ENCODE data around the gene ZNF771. TPM values are rescaled to one million over a fixed set of nuclear protein-coding genes. Genes with fewer than 3 reads are reported as not detected.

ZNF771 gene
- total RNA-seq, 1 experiment from 2014 or later, result 28.5 TPM

DNA sequence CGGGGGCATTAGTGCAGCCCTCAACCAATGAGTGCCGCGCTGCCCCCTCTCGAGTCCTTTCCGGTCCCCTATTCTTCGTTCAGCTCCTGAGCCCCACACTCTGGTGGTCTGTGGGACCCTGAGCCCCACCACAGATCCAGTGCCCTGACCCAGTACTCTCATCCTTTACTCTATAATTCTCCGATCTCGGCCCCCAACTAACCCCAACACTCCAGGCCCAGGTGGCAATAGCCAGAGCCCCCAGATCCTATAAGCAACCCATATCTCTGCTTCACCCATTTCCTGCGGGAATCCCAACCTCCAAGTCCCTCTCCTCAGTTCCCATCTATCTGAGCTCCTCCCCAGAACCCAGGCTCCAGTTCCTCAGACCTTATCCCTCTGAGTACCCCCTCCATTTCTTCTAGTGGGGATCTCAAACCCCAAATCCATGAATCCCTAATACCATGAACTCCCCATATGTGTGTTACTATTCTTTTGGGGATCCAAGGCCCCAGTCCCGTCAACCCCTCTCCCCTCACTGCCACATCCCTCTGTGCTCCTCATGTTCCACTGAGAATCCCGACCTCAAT, 36.1 kb upstream of the ZNF771 start:
- no peaks in the 10 kb centered on the region for H3K9me3 ChIP-seq
- H3K36me3 ChIP-seq, result peaks cover 20% of the 10 kb centered on the region
- H3K27me3 ChIP-seq, result no peaks in the 10 kb centered on the region
- H3K4me3 ChIP-seq, result peak overlapping the region; percentile 47
- DNase-seq, result no peak

DNA sequence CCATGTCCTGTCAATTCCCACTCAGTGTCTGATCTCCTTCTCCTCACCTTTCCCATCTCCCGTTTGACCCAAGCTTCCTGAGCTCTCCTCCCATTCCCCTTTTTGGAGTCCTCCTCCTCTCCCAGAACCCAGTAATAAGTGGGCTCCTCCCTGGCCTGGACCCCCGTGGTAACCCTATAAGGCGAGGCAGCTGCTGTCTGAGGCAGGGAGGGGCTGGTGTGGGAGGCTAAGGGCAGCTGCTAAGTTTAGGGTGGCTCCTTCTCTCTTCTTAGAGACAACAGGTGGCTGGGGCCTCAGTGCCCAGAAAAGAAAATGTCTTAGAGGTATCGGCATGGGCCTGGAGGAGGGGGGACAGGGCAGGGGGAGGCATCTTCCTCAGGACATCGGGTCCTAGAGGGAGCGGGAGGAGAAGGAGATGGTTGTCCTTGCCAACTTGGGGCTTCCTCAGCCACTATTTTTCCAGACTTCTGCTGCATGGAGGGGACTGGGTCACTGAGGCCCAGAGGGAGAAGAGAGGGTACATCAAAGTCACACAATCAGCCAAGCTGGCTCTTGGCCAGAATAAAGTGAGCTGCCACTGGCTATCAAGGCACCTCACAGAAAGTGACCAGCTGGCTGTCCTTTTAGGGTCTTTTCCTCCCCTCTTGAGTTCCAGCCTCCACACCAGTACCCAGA, 35.2 kb upstream of the ZNF771 start:
- no peaks in the 10 kb centered on the region for H3K9me3 ChIP-seq
- H3K4me3 ChIP-seq, result no peak overlapping the region
- no peaks in the 10 kb centered on the region for H3K27me3 ChIP-seq
- DNase-seq, result no peak
- peaks cover 12% of the 10 kb centered on the region for H3K36me3 ChIP-seq

DNA sequence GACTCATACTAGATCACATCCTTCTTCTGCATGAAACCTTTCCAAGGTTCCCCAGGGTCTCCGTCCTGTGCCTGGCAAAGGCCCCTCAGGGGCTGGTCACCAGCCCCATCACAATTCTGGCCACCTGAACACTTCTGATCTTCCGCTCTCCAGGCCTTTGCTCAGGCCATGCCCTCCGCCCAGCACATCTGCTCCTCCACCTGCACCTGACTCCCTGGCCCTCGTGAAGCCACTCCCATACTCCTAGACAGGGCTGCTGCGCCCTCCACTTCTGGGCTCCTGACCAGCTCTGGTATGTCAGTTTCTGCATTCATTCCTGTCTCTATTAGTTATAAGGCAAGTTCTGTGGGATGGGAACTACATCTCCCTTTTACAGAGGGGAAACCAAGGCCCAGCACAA, 34.7 kb upstream of the ZNF771 start:
- Histone ChIP-seq H3K4me3 (no peak overlapping the region), H3K27me3 (no peaks in the 10 kb centered on the region), H3K36me3 (peaks cover 6% of the 10 kb centered on the region), H3K9me3 (no peaks in the 10 kb centered on the region)
- no peak for DNase-seq

DNA sequence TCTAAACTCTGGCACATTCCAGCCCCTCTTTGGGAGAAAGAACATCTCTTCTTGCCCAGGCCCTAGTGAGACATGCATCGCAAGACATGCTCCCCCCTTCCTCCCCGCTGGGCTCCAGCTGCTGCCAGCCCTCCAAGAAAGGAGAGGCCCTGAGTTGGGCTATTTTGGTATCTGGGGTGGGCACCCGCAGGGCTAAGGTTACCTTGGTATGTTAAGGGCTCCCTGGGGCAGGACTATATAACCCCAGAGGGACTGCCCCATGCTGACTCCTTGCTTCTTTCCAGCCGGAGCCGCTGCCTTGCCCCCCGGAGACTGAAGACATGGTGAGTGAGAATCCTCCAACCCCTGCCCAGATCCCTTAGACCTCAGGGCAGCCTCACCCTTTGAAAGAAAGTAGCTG, 32.9 kb upstream of the ZNF771 start, which contains the start of gene MYL11:
TSS of gene MYL11 (plus strand) at position 265 of the 400 bp plus-strand sequence. CDS start at position 321, 56 bp downstream.
- H3K36me3 ChIP-seq, result no peaks in the 10 kb centered on the region
- H3K4me3 ChIP-seq, result no peak within 1 kb of the TSS
- H3K27me3 ChIP-seq, result no peaks in the 10 kb centered on the region
- no peaks in the 10 kb centered on the region for H3K9me3 ChIP-seq
- DNase-seq, result no peak

DNA sequence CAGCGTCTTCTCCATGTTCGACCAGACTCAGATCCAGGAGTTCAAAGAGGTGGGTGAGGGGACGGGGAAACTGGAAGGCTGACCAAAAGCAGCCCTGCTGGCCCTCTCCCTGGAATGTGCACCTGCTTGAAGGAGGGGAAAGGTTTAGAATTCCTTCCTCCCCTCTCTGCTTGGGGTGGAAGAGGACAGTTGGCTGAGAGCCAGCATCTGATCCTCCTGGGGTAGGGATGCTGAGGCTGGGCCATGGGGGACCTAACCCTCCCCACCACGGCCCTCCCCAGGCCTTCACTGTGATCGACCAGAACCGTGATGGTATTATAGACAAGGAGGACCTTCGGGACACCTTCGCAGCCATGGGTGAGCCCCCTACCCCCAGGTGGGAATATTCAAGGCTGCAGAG, 31.5 kb upstream of the ZNF771 start:
- no peaks in the 10 kb centered on the region for H3K27me3 ChIP-seq
- no peaks in the 10 kb centered on the region for H3K9me3 ChIP-seq
- no peak for DNase-seq
- H3K4me3 ChIP-seq, result no peak overlapping the region
- peaks cover 2% of the 10 kb centered on the region; the same call in 1 of the 2 replicates for H3K36me3 ChIP-seq

DNA sequence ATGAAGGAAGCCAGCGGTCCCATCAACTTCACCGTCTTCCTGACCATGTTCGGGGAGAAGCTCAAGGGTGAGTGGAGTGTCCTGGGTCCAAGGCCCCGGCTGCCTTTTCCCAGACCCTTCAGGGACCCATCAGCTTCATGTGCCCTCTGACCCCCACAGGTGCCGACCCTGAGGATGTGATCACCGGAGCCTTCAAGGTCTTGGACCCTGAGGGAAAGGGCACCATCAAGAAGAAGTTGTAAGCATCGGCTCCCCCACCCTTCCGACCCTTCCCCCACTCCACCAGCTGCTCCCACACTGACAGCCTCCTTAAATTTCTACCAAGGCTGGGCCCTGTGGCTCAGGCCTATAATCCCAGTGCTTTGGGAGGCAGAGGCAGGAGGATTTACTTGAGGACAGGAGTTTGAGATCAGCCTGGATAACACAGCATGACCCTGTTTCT, 30.9 kb upstream of the ZNF771 start:
- H3K9me3 ChIP-seq, result no peaks in the 10 kb centered on the region
- DNase-seq, result no peak
- H3K36me3 ChIP-seq, result peaks cover 2% of the 10 kb centered on the region; the same call in 1 of the 2 replicates
- H3K27me3 ChIP-seq, result no peaks in the 10 kb centered on the region
- no peak overlapping the region for H3K4me3 ChIP-seq

DNA sequence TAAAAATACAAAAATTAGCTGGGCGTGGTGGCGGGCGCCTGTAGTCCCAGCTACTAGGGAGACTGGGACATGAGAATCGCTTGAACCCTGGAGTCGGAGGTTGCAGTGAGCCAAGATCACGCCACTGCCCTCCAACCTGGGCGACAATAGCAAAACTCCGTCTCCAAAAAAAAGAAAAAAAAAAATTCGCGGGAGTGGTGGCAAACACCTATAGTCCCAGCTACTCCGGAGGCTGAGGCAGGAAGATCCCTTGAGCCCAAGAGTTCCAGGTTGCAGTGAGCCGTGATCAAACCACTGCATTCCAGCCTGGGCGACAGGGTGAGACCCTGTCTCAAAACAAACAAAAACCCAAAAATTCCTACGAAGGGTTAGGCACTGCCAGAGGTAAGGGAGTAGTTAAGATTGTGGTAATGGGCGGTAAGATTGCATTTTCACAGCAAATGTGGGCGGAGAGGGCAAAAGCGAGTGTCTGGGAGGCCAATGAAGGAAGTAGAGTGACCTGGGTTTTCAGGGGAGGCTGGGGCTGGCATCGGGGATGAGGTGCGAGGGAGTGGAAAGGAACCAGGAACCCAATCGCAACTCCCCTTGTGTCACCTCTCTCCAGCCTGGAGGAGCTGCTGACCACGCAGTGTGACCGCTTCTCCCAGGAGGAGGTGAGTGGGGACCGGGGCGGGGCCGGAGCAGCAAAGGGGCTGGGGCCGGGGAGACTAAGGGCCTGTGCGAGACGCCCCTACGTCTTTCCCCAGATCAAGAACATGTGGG, 30.2 kb upstream of the ZNF771 start:
- Histone ChIP-seq H3K36me3 (peaks cover 2% of the 10 kb centered on the region; the same call in 1 of the 2 replicates), H3K4me3 (peak overlapping the region; percentile 62), H3K9me3 (no peaks in the 10 kb centered on the region), H3K27me3 (no peaks in the 10 kb centered on the region)
- DNase-seq, result no peak

DNA sequence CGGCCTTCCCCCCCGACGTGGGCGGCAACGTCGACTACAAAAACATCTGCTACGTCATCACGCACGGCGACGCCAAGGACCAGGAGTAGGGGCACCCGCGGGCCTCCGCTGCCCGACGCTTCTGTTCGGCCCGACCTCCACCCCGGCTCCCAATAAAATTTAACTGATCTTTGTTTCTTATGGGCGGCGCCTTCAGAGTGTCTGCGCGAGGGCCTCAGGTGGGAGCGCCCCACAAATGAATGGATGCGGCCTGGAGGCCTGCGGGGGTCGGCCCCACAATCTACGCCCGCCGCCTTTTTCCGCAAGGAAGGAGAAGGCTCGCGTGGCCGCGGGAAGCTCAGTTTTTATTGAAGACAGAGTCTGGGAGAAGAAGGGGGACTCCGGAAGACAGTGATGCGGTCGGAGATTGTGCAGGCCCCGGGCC, 29.6 kb upstream of the ZNF771 start:
- no peaks in the 10 kb centered on the region for H3K27me3 ChIP-seq
- DNase-seq, result peak; percentile 95
- H3K36me3 ChIP-seq, result peaks cover 2% of the 10 kb centered on the region; the same call in 1 of the 2 replicates
- H3K9me3 ChIP-seq, result no peaks in the 10 kb centered on the region
- H3K4me3 ChIP-seq, result peak overlapping the region; percentile 62

DNA sequence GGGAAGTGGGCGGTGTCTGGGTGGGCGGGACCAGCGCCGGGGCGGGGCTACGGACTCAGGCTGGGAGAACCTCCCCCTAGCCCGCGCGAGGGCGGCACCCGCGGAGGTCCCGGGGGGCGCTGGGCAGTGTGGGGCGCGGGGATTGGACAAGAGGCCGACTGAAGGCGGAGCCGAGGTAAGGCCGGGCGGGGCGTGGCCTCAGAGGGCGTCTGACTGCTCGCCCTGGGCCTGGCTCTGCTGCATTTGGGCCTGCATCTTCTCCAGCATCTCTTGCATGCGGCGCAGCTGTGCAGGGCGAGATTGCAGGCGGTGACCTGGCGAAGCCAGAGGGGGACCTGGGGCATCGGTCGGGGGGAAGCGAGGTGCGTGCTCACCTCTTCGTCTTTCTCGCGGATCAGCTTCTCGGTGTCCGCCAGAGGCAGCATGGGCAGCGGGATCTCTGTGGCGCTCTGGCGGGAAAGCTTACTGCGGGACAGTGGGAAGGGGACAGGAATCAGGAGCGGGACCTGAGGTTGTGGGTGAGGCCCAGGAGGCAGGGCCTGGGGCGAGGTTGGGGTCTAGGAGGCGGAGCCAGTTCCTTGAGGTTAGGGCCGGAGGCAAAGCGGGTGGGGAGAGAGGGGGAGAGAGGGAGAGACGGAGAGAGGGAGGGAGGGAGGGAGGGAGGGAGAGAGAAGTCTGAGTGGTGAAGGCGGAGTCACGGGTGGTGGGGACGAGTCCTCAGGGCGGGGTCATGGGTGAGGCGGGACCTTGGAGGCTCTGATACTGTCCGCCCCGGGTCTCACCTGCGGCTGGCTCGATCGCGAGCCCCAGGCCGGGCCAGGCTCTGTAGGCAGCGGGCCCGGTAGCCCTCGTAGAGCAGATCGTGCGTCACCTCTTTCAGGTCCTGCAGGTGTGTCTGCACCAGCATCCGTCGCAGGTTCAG, 28.9 kb upstream of the ZNF771 start:
- Histone ChIP-seq H3K36me3 (peaks cover 2% of the 10 kb centered on the region; the same call in 1 of the 2 replicates), H3K4me3 (peak overlapping the region; percentile 62), H3K9me3 (no peaks in the 10 kb centered on the region), H3K27me3 (no peaks in the 10 kb centered on the region)
- DNase-seq, result peak; percentile 99

DNA sequence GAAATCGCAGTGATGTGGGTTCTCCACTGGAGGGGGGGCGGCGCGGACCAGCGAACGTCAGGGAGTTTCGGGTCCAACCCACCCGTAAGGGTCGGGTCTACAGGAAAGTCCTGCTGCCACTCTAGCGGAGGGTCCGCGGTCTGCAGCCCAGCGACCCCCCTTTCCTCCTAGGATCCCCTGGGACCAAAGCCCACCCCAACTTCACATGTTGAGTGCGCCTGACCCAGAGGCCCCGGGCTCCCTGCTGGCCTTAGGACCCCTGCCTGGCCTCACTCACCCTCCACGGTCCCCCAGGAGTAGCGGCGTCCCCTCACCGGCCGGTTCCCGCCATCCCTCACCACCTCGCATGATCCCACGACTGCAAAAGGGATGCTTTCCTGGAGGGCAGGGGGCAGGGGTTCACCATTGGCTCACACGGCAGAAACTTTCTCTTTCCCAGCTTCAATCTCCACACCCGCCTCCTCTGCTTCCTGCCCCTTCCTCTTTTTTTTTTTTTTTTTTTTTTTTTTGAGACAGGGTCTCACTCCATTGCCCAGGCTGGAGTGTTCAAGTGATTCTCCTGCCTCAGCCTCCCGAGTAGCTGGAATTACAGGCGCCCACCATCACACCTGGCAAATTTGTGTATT, 28.1 kb upstream of the ZNF771 start:
- Histone ChIP-seq H3K27me3 (no peaks in the 10 kb centered on the region), H3K36me3 (peaks cover 2% of the 10 kb centered on the region; the same call in 1 of the 2 replicates), H3K4me3 (peak overlapping the region; percentile 62), H3K9me3 (no peaks in the 10 kb centered on the region)
- no peak for DNase-seq

DNA sequence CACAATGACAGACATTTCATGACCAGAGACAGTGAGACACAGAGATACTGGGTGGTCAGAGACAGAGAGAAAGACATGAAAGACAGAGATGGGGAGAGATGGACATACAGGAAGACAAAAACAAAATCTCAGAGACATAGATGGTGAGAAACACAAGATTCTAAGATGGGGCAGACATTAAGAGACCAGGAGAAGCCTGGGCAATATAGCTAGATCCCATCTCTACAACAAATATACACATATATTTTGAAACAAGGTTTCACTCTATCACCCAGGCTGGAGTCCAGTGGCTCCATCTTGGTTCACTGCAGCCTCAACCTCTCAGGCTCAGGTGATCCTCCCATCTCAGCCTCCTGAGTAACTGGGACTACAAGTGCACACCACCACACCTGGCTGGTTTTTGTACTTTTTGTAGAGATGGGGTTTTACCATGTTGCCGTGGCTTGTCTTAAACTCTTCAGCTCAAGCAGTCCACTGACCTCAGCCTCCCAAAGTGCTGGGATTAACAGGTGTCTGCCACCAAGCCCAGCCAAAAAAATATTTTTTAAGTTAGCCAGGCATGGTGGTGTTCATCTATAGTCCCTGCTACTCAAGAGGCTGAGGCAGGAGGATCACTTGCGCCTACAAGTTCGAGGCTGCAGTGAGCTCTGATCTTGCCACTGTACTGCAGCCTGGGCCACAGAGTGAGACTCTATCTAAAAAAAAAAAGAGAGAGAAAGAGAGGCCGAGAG, 27.2 kb upstream of the ZNF771 start:
- Histone ChIP-seq H3K9me3 (no peaks in the 10 kb centered on the region), H3K27me3 (no peaks in the 10 kb centered on the region), H3K36me3 (peaks cover 2% of the 10 kb centered on the region; the same call in 1 of the 2 replicates), H3K4me3 (no peak overlapping the region)
- no peak for DNase-seq

DNA sequence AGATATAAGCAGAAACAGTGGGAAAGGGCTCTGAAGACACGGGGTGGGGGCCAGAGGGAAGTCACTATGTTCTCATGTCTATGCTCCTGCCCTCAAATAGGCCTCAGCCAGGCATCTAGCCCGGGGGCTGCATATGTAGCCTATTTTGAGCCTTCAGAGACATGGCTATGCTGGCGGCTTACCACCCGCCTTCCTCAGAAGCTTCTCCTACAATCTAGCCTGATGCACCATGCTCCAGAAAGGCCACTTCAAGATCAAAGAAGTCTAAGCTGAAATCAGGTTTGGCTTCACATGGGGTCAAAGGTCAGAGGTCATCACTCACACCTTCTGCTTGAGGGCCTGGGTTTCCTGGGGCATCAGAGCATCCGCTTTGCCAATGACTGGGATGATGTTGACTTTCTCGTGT, 26.6 kb upstream of the ZNF771 start:
- Histone ChIP-seq H3K27me3 (no peaks in the 10 kb centered on the region), H3K4me3 (no peak overlapping the region), H3K9me3 (no peaks in the 10 kb centered on the region), H3K36me3 (peaks cover 2% of the 10 kb centered on the region; the same call in 1 of the 2 replicates)
- no peak for DNase-seq

DNA sequence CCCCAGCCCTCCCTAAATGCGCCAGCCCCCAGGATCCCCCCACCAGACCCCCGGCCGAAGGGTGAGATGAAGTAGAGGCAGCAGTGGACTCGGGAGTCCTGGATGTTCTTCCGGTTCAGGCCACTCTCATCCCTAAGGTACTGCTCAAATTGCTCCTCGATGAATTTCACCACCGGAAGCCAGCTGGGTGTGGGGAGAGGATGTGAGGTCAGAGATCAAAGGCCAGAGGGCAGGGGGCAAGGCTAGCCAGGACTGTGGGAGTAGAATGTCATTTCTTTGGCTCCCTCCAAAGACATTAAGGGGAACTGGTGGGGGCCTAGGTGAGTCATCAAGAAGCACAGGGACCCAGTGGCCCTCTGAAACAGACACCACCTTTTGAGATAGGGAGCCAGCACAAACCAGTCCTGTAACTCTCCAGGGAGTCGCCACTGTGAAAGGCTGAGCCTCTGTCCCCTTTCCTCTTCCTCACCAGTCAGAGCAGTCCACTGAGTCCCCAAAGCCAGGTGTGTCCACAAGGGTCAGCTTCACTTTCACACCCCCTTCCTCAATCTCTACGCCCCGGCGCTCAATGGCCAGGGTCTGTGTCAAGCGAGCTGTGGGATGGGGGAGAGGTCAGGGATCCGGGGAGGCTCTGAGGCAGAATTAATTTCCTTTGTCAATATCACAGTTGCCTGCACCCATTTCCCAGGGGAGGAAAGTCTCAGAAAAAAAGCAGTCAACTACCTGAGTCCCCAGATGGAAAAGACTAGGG, 25.9 kb upstream of the ZNF771 start:
- H3K9me3 ChIP-seq, result no peaks in the 10 kb centered on the region
- no peaks in the 10 kb centered on the region for H3K27me3 ChIP-seq
- DNase-seq, result no peak
- peaks cover 2% of the 10 kb centered on the region; the same call in 1 of the 2 replicates for H3K36me3 ChIP-seq
- no peak overlapping the region for H3K4me3 ChIP-seq

DNA sequence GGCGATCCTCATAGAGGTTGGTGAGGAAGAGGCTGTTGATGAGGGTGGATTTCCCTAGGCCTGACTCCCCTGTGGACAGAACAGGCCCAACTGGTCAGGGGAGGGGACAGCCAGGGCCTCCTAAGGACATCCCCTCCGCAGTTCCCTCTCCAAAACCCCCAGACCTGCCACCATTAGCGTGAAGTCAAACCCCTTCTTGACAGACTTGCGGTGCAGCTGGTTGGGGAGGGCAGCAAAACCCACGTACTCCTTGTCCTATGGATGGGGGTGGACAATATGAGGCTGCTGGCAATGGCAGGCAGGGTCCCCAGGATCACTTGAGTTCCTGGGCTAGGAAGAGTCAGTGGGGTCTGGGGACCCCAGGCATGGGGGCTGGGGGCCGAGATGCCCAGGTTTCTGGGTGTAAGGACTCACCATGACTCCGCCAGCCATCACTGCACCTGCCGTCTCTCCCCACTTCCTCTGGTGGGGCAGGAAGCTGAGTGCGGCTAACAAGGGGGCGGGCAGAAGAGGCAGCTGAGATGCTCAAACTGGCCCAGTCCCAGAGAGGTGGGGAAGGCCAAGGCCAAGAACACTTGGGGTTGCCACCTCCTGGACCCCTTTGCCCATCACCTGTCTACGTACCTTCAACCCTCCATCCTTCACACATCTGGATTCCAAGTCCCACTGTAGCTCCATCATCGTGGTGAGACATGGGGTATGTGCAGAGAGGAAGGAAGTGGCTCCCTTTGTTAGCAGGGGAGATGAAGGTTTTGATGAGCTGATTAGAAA, 25.1 kb upstream of the ZNF771 start, which contains the start of gene SEPTIN1:
TSS of gene SEPTIN1 (minus strand) at position 451 of the 771 bp plus-strand sequence. CDS start at position 432, 19 bp downstream.
- H3K4me3 ChIP-seq, result no peak within 1 kb of the TSS
- no peaks in the 10 kb centered on the region for H3K9me3 ChIP-seq
- peaks cover 2% of the 10 kb centered on the region; the same call in 1 of the 2 replicates for H3K36me3 ChIP-seq
- H3K27me3 ChIP-seq, result no peaks in the 10 kb centered on the region
- no peak for DNase-seq

All from MG63 (cell line).